ENCODE results near the gene PRRT2.

The PRRT2 gene

GRCh38 chr16:29820730-29821642 is 9.0 kb downstream of the PRRT2 start:
- Histone ChIP-seq H3K9me3 (ENCODE audit: control insufficient read depth, low read length) (no peaks in the 10 kb centered on the region), H3K79me2 (peaks cover 46% of the 10 kb centered on the region), H3K4me2 (ENCODE audit: low read length) (peak overlapping the region; percentile 76), H3K36me3 (ENCODE audit: control insufficient read depth, insufficient read depth, low read length) (no peaks in the 10 kb centered on the region), H3K4me3 (ENCODE audit: low read depth, low read length) (peak overlapping the region; percentile 68), H3K27me3 (ENCODE audit: control insufficient read depth, insufficient read depth, low read length) (no peaks in the 10 kb centered on the region), H2AFZ (peak overlapping the region; percentile 72), H3K27ac (peak overlapping the region; percentile 93), H3K4me1 (peaks cover 14% of the 10 kb centered on the region), H3K9ac (peak overlapping the region; percentile 43)
- no peak for TF ChIP-seq CTCF (IDR thresholded peaks at IDR 0.05)

GRCh38 chr16:29821643-29822115 is 9.7 kb downstream of the PRRT2 start:
- no peaks in the 10 kb centered on the region for H3K9me3 ChIP-seq (ENCODE audit: control insufficient read depth, low read length)
- no peaks in the 10 kb centered on the region for H3K36me3 ChIP-seq (ENCODE audit: control insufficient read depth, insufficient read depth, low read length)
- H3K9ac ChIP-seq = no peak overlapping the region
- peak overlapping the region; percentile 68 for H3K4me3 ChIP-seq (ENCODE audit: low read depth, low read length)
- peak overlapping the region; percentile 76 for H3K4me2 ChIP-seq (ENCODE audit: low read length)
- peaks cover 14% of the 10 kb centered on the region for H3K4me1 ChIP-seq
- peak overlapping the region; percentile 72 for H2AFZ ChIP-seq
- no peak for TF ChIP-seq CTCF (IDR thresholded peaks at IDR 0.05)
- H3K27ac ChIP-seq = peak overlapping the region; percentile 93
- H3K27me3 ChIP-seq (ENCODE audit: control insufficient read depth, insufficient read depth, low read length) = no peaks in the 10 kb centered on the region
- H3K79me2 ChIP-seq = peaks cover 53% of the 10 kb centered on the region

DNA sequence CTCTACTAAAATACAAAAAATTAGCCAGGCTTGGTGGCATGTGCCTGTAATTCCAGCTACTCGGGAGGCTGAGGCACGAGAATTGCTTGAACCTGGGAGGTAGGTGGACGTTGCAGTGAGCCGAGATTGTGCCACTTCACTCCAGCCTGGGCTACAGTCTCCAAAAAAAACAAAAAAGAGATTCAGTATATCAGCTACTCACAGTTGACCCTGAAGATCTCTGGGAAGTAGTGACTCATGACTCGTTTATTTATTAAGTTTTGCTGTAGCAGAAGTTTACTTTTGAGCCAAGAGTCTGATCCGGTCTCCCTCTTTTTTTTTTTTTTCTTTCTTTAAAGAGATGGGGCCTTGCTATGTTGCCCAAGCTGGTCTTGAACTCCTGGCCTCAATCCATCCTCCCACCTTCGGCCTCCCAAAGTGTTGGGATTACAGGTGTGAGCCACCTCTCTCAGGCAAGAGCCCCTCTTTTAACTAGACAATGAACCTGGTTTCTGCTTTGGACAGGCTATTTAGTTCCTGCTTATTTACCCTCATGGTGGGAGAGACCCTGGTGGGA is 12.7 kb downstream of the PRRT2 start:
- peak overlapping the region; percentile 26 for H3K27ac ChIP-seq
- H3K4me2 ChIP-seq (ENCODE audit: low read length) = no peak overlapping the region
- H3K36me3 ChIP-seq (ENCODE audit: control insufficient read depth, insufficient read depth, low read length) = no peaks in the 10 kb centered on the region
- TF ChIP-seq CTCF (IDR thresholded peaks at IDR 0.05) = no peak
- H2AFZ ChIP-seq = no peak overlapping the region
- no peak overlapping the region for H3K9ac ChIP-seq
- H3K9me3 ChIP-seq (ENCODE audit: control insufficient read depth, low read length) = no peaks in the 10 kb centered on the region
- H3K4me3 ChIP-seq (ENCODE audit: low read depth, low read length) = no peak overlapping the region
- H3K4me1 ChIP-seq = peaks cover 14% of the 10 kb centered on the region
- peaks cover 63% of the 10 kb centered on the region for H3K79me2 ChIP-seq
- H3K27me3 ChIP-seq (ENCODE audit: control insufficient read depth, insufficient read depth, low read length) = no peaks in the 10 kb centered on the region

DNA sequence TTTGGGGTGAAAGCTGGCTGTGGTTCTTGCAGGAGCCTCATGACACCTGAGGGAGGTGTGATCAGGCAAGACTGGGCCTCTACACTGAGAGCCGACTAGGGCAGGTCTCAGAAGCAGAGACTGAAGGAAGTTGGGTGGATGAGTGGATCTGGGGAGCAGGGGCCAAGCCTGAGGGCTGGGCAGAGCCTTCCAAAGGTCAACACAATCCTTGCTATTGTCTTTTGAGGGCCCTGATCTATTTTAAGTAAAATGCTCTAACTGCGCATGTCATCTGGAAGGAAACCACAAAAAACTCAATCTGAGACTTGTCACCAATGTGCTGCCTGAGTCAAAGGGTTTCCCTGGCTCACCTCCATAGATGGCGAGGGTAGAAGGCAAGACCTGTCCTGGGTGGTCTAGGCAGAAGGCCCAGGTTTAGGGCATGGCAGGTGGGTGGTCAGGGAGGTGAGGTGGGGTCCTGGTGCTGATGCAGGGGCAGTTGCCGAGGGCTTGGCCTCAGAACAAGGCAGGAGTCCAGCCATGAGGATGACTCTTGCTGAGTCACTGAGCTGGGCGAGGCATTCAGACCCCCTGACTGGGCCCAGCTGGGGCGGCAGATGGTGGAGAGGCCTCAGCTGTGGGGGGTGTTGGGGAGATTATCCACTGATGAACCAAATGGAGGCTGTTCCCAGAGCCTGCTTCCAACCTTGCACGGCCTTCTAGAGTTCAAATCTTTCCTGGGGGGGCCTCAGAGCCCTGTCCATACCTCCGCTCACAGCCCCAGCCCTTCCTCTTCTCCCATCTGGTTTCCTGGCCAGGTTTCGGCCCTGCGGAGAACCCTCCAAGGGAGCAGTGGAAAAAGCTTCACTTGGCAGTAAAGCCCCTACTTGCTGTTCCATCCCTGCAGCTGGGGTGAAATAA is 13.4 kb downstream of the PRRT2 start:
- Histone ChIP-seq H3K4me3 (ENCODE audit: low read depth, low read length) (no peak overlapping the region), H3K9ac (no peak overlapping the region)

More for the DNA sequence above, 13.4 kb downstream of the PRRT2 start:
- peak overlapping the region; percentile 26 for H3K27ac ChIP-seq
- H3K9me3 ChIP-seq (ENCODE audit: control insufficient read depth, low read length) = no peaks in the 10 kb centered on the region
- H3K4me1 ChIP-seq = peaks cover 14% of the 10 kb centered on the region
- no peaks in the 10 kb centered on the region for H3K36me3 ChIP-seq (ENCODE audit: control insufficient read depth, insufficient read depth, low read length)
- no peak for TF ChIP-seq CTCF (IDR thresholded peaks at IDR 0.05)
- H2AFZ ChIP-seq = no peak overlapping the region
- no peaks in the 10 kb centered on the region for H3K27me3 ChIP-seq (ENCODE audit: control insufficient read depth, insufficient read depth, low read length)
- peaks cover 70% of the 10 kb centered on the region for H3K79me2 ChIP-seq
- H3K4me2 ChIP-seq (ENCODE audit: low read length) = no peak overlapping the region
